Right ventricle myocardium inferior (tissue), 1 donor: ENCODE data around the gene KHSRP. TPM values are rescaled to one million over a fixed set of nuclear protein-coding genes. Genes with fewer than 3 reads are reported as not detected.

Experiments used
- ATAC-seq: fragments of 200-7000 bp; cut with Tn5 transposase; one replicate; pipeline ENCODE4 v1.9.1; 2020; ENCODE audit warnings: mild to moderate bottlenecking, moderate library complexity
- DNase-seq: peaks from one replicate; pipeline ENCODE4 v3.0.0; 2021; ENCODE audit errors: missing footprints
- intact Hi-C: fragments of 100-400 bp; cut with DNase I; formaldehyde crosslinking; loops from one replicate; pipeline ENCODE4 v1.11.0; 2022
- total RNA-seq: library from RNA; stranded (reverse); fragmentation: NEBNext Ultra II Directional; extraction: Animal tissue kit (Norgen Biotek cat#: 25700); gene quantifications from one replicate; pipeline ENCODE4 v1.2.1, GENCODE V29; 2021
- donor health status: DM: no; HTN: yes; CAD: no; lungs with severe emphysema.

The KHSRP gene
- total RNA-seq, 1 donor from 2014 or later, result 87.9 TPM

- intact Hi-C loops, result no loop called here
- ATAC-seq, result no peak
- peak; percentile 60 for DNase-seq
Observed at GRCh38 chr19:6423499-6424194, 964 bp downstream of the KHSRP start.

DNA sequence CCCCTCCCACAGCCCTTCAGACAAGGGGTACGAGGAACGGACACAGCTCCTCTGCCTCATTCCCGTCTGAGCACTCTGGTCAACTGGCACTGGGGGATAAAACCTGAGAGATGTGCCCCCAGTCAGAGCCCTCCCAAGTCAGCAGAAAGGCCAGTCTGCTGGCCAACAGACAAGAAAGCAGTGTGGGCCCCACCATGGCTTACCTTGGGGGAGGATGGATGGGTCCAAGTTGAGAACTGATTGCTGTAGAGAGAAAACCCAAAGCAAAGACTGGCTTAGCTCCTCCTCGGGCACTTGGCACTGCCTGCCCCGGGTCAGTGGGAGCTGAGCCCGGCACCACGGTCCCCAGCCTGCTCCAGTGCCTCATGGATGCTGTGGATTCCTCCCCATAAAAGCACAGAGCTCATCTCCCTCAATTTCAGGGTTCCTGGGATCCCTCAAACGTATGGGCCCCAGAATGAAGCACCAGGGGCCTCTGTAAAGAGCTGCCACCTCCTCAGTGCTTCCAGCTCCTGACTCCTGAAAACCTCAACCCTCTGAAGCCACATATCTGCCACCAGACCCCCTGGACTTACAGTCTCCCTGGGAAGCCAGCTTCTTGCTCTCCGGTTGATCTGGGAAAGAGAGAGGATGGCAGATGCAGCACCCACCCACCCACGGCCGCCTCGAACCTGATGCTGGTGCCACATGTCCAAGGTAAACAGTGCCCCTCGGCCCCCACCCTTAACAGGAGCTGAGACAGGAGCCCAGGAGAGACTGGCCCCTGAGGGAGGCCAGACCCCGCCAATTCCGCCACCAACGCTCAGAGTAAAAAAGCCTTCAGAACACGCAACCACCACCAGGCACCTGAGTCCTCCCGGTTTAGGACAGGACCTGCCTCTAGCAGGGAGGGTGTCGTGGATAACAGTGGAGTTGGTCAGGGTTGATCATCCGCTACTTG lies 3.3 kb downstream of the KHSRP start:
- intact Hi-C loops, result no loop called here
- peak; percentile 45 for DNase-seq
- ATAC-seq, result no peak

- ATAC-seq (no peak), DNase-seq (peak; percentile 45)
- intact Hi-C loops, result no loop called here
Observed at GRCh38 chr19:6418562-6418932, 6.1 kb downstream of the KHSRP start.

GRCh38 chr19:6417713-6418561 lies 6.7 kb downstream of the KHSRP start:
- DNase-seq, result peak; percentile 65
- intact Hi-C loops, result no loop called here

DNA sequence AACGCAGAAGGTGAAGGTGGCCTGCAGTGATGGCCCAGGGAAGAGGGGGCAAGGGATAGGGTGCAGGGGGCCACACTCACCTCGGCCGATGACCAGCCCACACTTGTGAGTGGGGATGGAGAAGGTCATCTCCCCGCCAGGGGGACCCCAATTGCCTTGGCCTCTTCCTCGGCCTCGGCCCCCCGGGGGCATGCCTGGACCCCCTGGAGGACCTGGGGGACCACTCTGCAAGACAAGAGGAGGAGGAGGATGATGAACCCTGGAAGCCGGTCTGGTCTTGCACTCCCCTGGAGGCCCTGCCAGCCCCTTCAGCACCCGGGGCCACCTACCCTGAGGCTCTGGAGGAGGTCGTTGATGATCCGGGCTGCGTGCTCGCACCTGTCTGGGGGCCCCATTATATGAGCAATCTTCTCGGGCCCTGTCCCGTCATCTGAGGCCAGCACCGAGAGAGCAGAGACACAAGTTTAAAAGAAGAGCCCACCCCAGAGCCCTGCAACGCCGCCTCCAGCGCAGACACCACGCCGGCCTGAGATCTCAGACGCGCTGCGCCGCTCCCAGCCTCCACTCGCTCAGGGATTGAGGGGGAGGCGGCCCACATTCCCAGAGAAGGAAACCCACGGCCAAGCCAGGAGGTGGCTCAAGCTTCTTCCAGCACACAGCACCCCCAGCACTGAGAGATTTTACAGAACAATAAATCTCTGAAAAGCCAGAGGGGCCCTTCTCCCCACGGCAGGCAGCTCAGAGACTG lies 7.8 kb downstream of the KHSRP start:
- no peak for ATAC-seq
- intact Hi-C loops, result no loop called here
- DNase-seq, result peak; percentile 54

More at GRCh38 chr19:6417713-6418561, 6.7 kb downstream of the KHSRP start:
- ATAC-seq, result no peak

DNA sequence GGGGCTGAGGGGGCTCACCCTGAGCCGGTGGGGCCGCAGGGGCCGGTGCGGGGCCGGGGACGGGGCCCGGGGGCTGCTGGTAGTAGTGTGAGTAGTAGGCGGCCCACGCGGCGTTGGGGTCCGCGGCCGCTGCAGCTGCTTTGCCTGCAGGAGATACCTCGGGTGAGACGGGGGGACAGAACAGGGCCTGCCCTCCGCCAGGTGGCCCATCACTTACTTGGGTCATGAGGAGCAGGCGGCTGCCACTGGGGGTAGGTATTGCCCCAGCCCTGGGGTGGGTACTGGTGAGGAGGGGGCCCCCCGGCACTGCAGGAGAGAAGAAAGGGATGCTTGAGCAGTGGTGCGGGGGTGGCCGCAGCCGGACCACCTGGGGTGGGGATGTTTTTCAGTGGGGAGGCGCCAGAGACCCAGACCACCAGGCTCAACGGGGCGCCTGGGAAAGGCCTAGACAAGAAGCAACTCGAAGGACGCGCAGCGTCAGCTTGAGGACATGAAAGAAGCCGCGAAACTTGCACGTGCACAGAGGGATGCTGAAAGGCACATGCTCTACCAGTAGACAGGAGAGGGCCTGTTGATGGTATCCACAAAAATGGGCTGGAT lies 8.9 kb downstream of the KHSRP start:
- DNase-seq (peak; percentile 64), ATAC-seq (no peak)
- intact Hi-C loops, result no loop called here

DNA sequence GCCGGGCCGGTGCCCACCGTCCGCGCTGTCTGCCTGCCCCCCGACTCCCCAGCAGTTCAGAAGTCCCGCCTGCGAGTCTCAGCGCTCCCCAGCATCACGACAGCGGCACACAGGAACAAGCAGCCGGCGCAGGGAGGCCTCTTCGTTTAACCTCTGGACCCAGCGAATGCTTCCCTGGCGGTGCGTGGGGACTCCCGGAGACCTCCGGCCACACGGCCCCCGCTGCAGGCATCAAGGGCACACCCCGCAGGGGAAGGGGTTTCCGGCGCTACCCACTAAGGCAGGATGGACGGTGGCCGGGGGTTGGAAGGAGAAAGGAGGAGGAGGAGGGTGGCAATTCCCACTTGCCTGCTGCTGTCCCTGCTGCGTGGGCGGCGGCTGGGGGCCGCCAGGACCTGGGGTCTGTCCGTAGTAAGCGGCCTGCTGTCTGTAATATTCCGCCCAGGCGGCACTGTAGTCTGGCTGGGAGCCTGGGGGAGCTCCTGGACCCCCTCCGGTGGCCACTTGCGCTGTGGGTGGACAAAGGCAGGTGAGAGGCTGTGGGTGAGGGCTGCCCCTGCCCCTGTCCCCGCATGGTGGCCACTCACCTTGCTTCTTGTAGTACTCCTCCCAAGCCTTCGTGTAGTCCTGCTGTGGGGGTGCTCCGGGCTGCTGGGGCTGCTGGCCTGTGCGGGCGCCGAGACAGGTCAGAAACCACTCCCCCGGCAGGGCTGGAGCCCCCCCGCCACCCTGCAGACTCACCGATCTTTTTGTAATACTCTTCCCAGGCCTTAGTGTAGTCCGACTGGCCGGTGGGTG lies 9.6 kb downstream of the KHSRP start:
- intact Hi-C loops, result no loop called here
- DNase-seq (peak; percentile 63), ATAC-seq (no peak)

- intact Hi-C loops, result no loop called here
- peak; percentile 32 for DNase-seq
- ATAC-seq, result no peak
Observed at GRCh38 chr19:6413721-6414643, 10.6 kb downstream of the KHSRP start.

- intact Hi-C loops, result no loop called here
- ATAC-seq (no peak), DNase-seq (peak; percentile 20)
Observed at GRCh38 chr19:6413291-6413690, 11.3 kb downstream of the KHSRP start.

DNA sequence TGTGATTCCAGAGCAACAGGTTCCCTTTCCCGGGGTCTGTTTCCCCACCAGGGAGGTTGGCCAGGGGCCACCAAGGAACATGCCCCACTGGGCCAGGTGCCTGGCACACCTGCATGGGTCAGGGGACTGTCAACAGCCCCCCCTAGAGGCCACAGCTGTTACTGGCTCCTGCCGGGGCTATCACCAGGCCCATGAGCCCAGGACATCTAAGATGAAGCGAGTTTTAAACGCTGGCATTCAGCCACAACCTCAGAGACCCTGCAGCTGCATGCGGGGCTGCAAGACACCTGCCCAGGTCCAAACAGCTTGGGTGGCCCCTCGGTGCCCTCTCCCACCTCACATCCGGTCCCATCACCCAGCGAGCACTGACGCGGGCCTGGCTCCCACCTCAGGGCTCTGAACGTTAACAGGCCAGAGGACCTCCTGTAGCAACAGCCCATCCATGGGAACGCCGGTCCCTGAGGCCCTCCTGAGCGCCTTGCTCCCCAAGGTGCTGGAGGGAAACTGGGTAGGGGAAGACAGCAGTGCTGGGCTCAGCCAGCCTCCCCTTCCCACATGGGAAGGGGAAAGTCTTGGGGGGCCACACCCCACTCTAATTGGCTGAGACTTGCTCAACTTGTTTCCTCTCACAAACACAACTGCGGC lies 12.0 kb downstream of the KHSRP start:
- intact Hi-C loops, result no loop called here
- DNase-seq (peak; percentile 60), ATAC-seq (peak; percentile 18)

DNA sequence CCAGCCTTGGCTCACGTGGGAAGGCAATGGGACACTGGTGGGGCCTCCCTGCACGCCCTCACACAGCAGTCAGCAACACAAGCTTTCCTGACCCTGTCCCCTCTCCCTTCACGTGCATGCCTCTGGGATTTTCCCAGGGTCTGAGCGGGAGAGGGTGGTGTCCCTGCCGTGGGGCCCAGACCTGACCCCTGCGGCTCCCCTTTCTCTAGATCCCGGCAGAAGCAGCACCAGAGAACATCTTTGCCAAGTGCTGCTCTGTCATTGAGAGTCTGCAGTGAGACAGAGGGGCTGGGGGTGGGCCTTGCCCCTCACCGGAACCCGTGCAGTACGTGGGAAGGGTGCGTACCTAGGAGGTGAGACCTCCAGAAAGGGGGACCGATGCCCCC lies 12.6 kb downstream of the KHSRP start:
- ATAC-seq, result peak; percentile 3
- intact Hi-C loops, result no loop called here

GRCh38 chr19:6409346-6409745 lies 15.3 kb downstream of the KHSRP start:
- no peak for ATAC-seq
- DNase-seq, result no peak
- intact Hi-C loops, result no loop called here

More for the DNA sequence above, 12.6 kb downstream of the KHSRP start:
- DNase-seq, result no peak

DNA sequence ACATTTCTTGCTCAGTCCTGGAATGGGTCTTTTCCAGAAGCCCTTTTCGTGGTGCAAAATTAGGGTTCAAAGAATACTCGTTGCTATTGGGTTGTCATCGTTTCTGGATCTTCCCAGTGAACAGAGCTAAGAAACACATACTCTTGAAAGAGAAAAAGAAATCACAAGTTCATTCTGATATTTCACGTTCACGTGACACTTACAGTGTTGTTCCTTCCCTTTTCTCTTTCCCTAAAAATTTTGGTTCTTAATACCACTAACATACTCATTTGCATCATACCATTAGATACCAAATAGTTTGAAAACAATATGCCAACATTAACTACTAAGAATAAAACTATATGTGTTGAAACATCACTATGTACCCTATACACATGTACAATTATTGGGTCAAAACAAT lies 18.2 kb downstream of the KHSRP start:
- ATAC-seq, result no peak
- DNase-seq, result no peak
- intact Hi-C loops, result no loop called here

GRCh38 chr19:6402837-6403608 lies 21.6 kb downstream of the KHSRP start:
- peak; percentile 72 for DNase-seq
- intact Hi-C loops, result no loop called here
- no peak for ATAC-seq

DNA sequence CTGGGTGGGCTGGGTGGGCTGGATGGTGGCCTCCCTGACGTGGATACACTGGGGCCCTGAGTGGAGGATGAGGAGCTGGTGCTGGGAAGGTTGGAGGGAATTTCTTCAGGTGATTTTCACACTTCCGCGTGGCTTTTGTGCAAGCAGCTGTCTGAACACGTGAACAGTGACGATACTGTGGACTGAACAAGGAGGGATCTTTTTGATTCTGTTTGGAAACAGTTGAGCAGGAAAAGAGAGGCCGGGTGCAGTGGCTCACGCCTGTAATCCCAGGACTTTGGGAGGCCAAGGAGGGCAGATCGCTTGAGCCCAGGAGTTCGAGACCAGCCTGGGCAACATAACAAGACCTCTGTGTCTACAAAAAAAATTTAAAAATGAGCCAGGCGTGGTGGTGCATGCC lies 22.6 kb downstream of the KHSRP start:
- intact Hi-C loops, result no loop called here
- ATAC-seq (no peak), DNase-seq (no peak)
